Measurements from ENCODE around the gene WNT6.

WNT6 gene

DNA sequence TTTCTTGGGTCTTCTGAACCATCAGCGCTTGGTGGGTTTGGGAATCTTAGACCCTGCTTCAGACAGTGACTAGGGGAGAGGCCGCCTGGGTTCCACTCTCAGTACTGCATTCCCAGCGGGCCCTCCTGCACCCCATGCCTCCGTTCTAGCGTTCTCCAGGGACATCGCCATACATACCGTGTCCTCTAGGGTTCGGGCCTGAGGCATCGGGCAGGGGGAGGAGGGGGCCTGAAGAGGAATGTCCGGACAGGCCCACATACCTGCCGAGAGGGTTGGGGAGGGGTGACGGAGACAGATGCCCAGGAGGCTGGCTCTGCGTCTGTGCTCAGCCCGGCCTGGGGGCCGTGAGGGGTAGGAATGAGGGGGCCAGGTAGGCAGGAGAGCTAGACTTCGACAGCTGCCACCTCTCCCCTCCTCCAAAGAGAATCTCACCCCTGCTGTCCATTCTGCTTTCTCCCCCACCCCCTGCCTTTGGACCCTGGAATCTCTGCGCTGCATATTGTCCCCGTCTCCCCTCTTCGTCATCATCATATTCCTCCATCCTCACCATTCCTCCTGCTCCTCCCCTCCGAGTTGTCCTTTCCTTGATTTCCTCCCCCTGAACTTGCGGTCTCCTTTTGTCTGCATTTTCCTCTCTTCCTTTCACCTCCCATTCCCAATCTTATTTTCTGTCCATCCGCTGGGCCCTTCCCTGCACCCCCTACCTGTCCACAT lies 13.2 kb downstream of the WNT6 start:
- Histone ChIP-seq H3F3A (ENCODE audit: insufficient read depth) (no peaks in the 10 kb centered on the region; the same call in 1 of the 2 replicates), H3K27me3 (ENCODE audit: low read length) (no peaks in the 10 kb centered on the region), H3K9me3 (ENCODE audit: insufficient read depth, low read length) (no peaks in the 10 kb centered on the region), H3K4me2 (ENCODE audit: low read depth, low read length, poor library complexity, severe bottlenecking) (no peak overlapping the region), H3K9ac (ENCODE audit: low read length) (no peak overlapping the region), H2AFZ (ENCODE audit: low read depth, low read length, severe bottlenecking) (no peak overlapping the region), H3K79me2 (ENCODE audit: insufficient read depth, low read length) (no peaks in the 10 kb centered on the region), H3K9me2 (replicated peaks; ENCODE audit: insufficient read depth, low read length) (no peaks in the 10 kb centered on the region), H4K20me1 (ENCODE audit: low read depth, low read length) (no peaks in the 10 kb centered on the region), H3K4me3 (ENCODE audit: insufficient read depth, low read length, poor library complexity, severe bottlenecking) (no peak overlapping the region), H3K36me3 (ENCODE audit: low read length) (no peaks in the 10 kb centered on the region), H3K27ac (ENCODE audit: low read depth, low read length) (no peak overlapping the region)
- TF ChIP-seq EZH2phosphoT487 (conservative IDR thresholded peaks at IDR 0.05; ENCODE audit: low read length) = no peak
- TF ChIP-seq CTCF (IDR thresholded peaks at IDR 0.05; ENCODE audit: insufficient read depth, low read length, poor library complexity, severe bottlenecking) = no peak

DNA sequence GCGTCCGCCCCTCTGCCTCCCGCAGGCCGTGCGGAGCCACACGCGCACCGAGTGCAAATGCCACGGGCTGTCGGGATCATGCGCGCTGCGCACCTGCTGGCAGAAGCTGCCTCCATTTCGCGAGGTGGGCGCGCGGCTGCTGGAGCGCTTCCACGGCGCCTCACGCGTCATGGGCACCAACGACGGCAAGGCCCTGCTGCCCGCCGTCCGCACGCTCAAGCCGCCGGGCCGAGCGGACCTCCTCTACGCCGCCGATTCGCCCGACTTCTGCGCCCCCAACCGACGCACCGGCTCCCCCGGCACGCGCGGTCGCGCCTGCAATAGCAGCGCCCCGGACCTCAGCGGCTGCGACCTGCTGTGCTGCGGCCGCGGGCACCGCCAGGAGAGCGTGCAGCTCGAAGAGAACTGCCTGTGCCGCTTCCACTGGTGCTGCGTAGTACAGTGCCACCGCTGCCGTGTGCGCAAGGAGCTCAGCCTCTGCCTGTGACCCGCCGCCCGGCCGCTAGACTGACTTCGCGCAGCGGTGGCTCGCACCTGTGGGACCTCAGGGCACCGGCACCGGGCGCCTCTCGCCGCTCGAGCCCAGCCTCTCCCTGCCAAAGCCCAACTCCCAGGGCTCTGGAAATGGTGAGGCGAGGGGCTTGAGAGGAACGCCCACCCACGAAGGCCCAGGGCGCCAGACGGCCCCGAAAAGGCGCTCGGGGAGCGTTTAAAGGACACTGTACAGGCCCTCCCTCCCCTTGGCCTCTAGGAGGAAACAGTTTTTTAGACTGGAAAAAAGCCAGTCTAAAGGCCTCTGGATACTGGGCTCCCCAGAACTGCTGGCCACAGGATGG lies 14.0 kb downstream of the WNT6 start:
- H3K36me3 ChIP-seq (ENCODE audit: low read length) = no peaks in the 10 kb centered on the region
- H3K9me2 ChIP-seq (replicated peaks; ENCODE audit: insufficient read depth, low read length) = no peaks in the 10 kb centered on the region
- H2AFZ ChIP-seq (ENCODE audit: low read depth, low read length, severe bottlenecking) = no peak overlapping the region
- H3K9ac ChIP-seq (ENCODE audit: low read length) = no peak overlapping the region
- TF ChIP-seq CTCF (IDR thresholded peaks at IDR 0.05; ENCODE audit: insufficient read depth, low read length, poor library complexity, severe bottlenecking) (no peak), EZH2phosphoT487 (conservative IDR thresholded peaks at IDR 0.05; ENCODE audit: low read length) (no peak)
- H4K20me1 ChIP-seq (ENCODE audit: low read depth, low read length) = no peaks in the 10 kb centered on the region
- no peaks in the 10 kb centered on the region for H3K9me3 ChIP-seq (ENCODE audit: insufficient read depth, low read length)
- H3K4me2 ChIP-seq (ENCODE audit: low read depth, low read length, poor library complexity, severe bottlenecking) = no peak overlapping the region
- H3K27me3 ChIP-seq (ENCODE audit: low read length) = no peaks in the 10 kb centered on the region
- H3K4me3 ChIP-seq (ENCODE audit: insufficient read depth, low read length, poor library complexity, severe bottlenecking) = no peak overlapping the region
- H3F3A ChIP-seq (ENCODE audit: insufficient read depth) = peaks cover 3% of the 10 kb centered on the region
- H3K27ac ChIP-seq (ENCODE audit: low read depth, low read length) = no peak overlapping the region
- no peaks in the 10 kb centered on the region for H3K79me2 ChIP-seq (ENCODE audit: insufficient read depth, low read length)

- no peaks in the 10 kb centered on the region for H3K9me3 ChIP-seq (ENCODE audit: insufficient read depth, low read length)
- no peaks in the 10 kb centered on the region for H3K9me2 ChIP-seq (replicated peaks; ENCODE audit: insufficient read depth, low read length)
- H2AFZ ChIP-seq (ENCODE audit: low read depth, low read length, severe bottlenecking) = no peak overlapping the region
- peaks cover under 1% of the 10 kb centered on the region; the same call in 1 of the 2 replicates for H3K79me2 ChIP-seq (ENCODE audit: insufficient read depth, low read length)
- H3K36me3 ChIP-seq (ENCODE audit: low read length) = no peaks in the 10 kb centered on the region
- H3K9ac ChIP-seq (ENCODE audit: low read length) = no peak overlapping the region
- no peaks in the 10 kb centered on the region for H3K27me3 ChIP-seq (ENCODE audit: low read length)
- no peaks in the 10 kb centered on the region for H4K20me1 ChIP-seq (ENCODE audit: low read depth, low read length)
- H3K27ac ChIP-seq (ENCODE audit: low read depth, low read length) = no peak overlapping the region
- no peak overlapping the region for H3K4me3 ChIP-seq (ENCODE audit: insufficient read depth, low read length, poor library complexity, severe bottlenecking)
- peaks cover 14% of the 10 kb centered on the region for H3F3A ChIP-seq (ENCODE audit: insufficient read depth)
- no peak overlapping the region for H3K4me2 ChIP-seq (ENCODE audit: low read depth, low read length, poor library complexity, severe bottlenecking)
- TF ChIP-seq EZH2phosphoT487 (conservative IDR thresholded peaks at IDR 0.05; ENCODE audit: low read length) (no peak), CTCF (IDR thresholded peaks at IDR 0.05; ENCODE audit: insufficient read depth, low read length, poor library complexity, severe bottlenecking) (no peak)
Observed at GRCh38 chr2:218875692-218876246, 16.2 kb downstream of the WNT6 start.
